HepG2 (cell line): ENCODE results near the gene CFD. TPM values are rescaled to one million over a fixed set of nuclear protein-coding genes. Genes with fewer than 3 reads are reported as not detected.

Experiments
- ATAC-seq: fragments of 200-7000 bp; cut with Tn5 transposase; 3 replicates; pipeline ENCODE4 v1.9.1; 2020; ENCODE audit warnings: mild to moderate bottlenecking, moderate library complexity
- BruUV-seq: library from RNA; stranded (reverse); fragments of 400-500 nt; replicated peaks from 2 replicates; lab custom pipeline; 2021; lab: Mats Ljungman, UMichigan
- CTCF ChIA-PET: fragments of 300-600 bp; formaldehyde crosslinking; extraction: SDS; loops from one replicate; lab custom pipeline; 2021; ENCODE audit warnings: low total read pairs, inconsistent platforms, low intra/inter-chr PET ratio; lab: Yijun Ruan, JAX
- POLR2A ChIA-PET: fragments of 350-600 bp; sonication (Branson Sonifier 250); formaldehyde crosslinking; loops from one replicate; lab custom pipeline; 2020; ENCODE audit warnings: antibody characterized with exemption, inconsistent platforms; lab: Yijun Ruan, JAX
- DNase-seq: peaks from one replicate; pipeline ENCODE4 v3.0.0-alpha.2; 2015; ENCODE audit warnings: low spot score
- FAIRE-seq: peaks from 3 replicates; lab custom pipeline; 2011; peaks lifted over from hg19 to GRCh38; lab: Jason Lieb, UNC
- H2AFZ ChIP-seq: one replicate; pipeline ENCODE4 v1.6.1; 2011; ENCODE audit warnings: low read length, inconsistent platforms
- H3K27ac ChIP-seq: fragments of 300-600 bp; 3 replicates; pipeline ENCODE4 v1.8.0; 2011; ENCODE audit warnings: mixed run types, mild to moderate bottlenecking, mixed read lengths, low read length, inconsistent platforms; ENCODE audit not compliant: insufficient read depth; ENCODE audit errors: extremely low read length
- H3K27me3 ChIP-seq, 2 experiments: fragments of 200-600 bp in 1 of 2; 2 replicates in 1 of 2; 3 replicates in 1 of 2; pipeline versions ENCODE4 v1.6.0 to v1.8.0; 2011; ENCODE audit warnings: low read length in 2 of 2, mild to moderate bottlenecking in 2 of 2, moderate library complexity in 2 of 2, inconsistent platforms in 1 of 2; ENCODE audit not compliant: insufficient read depth in 2 of 2, control insufficient read depth in 1 of 2
- H3K36me3 ChIP-seq, 2 experiments: fragments of 200-600 bp in 1 of 2; replicated peaks in 1 of 2; 2 replicates in 1 of 2; 3 replicates in 1 of 2; pipeline versions ENCODE4 v1.5.1 to v1.8.0; 2011; ENCODE audit warnings: low read length in 2 of 2, inconsistent platforms in 1 of 2; ENCODE audit not compliant: insufficient read depth in 2 of 2, control insufficient read depth in 1 of 2
- H3K4me1 ChIP-seq: 2 replicates; pipeline ENCODE4 v1.5.1; 2012; ENCODE audit warnings: low read length, inconsistent platforms; ENCODE audit not compliant: insufficient read depth
- H3K4me2 ChIP-seq: 2 replicates; pipeline ENCODE4 v1.6.0; 2011; ENCODE audit warnings: low read depth, low read length, inconsistent platforms
- H3K4me3 ChIP-seq, 3 experiments: fragments of 200-600 bp in 1 of 3; sonication (generic), shearing (Covaris generic) in 1 of 3; replicated peaks in 1 of 3; 2 replicates each; pipeline ENCODE4 v1.5.1; 2011 to 2016; ENCODE audit warnings: low read length in 3 of 3, inconsistent platforms in 2 of 3, low read depth in 2 of 3, mild to moderate bottlenecking in 2 of 3, control low read depth in 1 of 3, mixed read lengths in 1 of 3; ENCODE audit not compliant: insufficient read depth in 1 of 3
- H3K79me2 ChIP-seq: one replicate; pipeline ENCODE4 v1.6.1; 2011; ENCODE audit warnings: low read length, inconsistent platforms; ENCODE audit not compliant: insufficient read depth
- H3K9ac ChIP-seq: 2 replicates; pipeline ENCODE4 v1.6.0; 2011; ENCODE audit warnings: mild to moderate bottlenecking, low read depth, low read length, inconsistent platforms; ENCODE audit not compliant: insufficient read depth
- H3K9me3 ChIP-seq: 2 replicates; pipeline ENCODE4 v1.5.1; 2012; ENCODE audit warnings: mild to moderate bottlenecking, low read length
- H4K20me1 ChIP-seq: 2 replicates; pipeline ENCODE4 v1.6.0; 2011; ENCODE audit warnings: inconsistent platforms, mild to moderate bottlenecking, low read length, moderate library complexity; ENCODE audit not compliant: insufficient read depth
- NFE2L1 ChIP-seq: sonication (generic); formaldehyde crosslinking; IDR thresholded peaks from 2 replicates; pipeline ENCODE4 v1.4.0; 2020; ENCODE audit warnings: missing genetic modification reagents, mild to moderate bottlenecking, borderline replicate concordance
- NFRKB ChIP-seq: fragments of 450-650 bp; IDR thresholded peaks from 2 replicates; pipeline ENCODE4 v1.6.1; 2017
- PAXIP1 ChIP-seq: sonication (generic); formaldehyde crosslinking; conservative IDR thresholded peaks from 2 replicates; pipeline ENCODE4 v1.4.0; 2020; ENCODE audit warnings: mild to moderate bottlenecking, missing genetic modification reagents, moderate library complexity
- PBX2 ChIP-seq: IDR thresholded peaks from 2 replicates; pipeline ENCODE4 v1.6.1; 2016; ENCODE audit warnings: control low read depth
- RFX1 ChIP-seq: fragments of 450-650 bp; IDR thresholded peaks from 2 replicates; pipeline ENCODE4 v1.6.1; 2017
- TCF7L2 ChIP-seq: IDR thresholded peaks from 2 replicates; pipeline ENCODE4 v1.6.1; 2011; ENCODE audit warnings: mild to moderate bottlenecking, low read depth, low read length, moderate library complexity
- THAP7 ChIP-seq: sonication (generic); formaldehyde crosslinking; IDR thresholded peaks from 2 replicates; pipeline ENCODE4 v1.8.1; 2023; ENCODE audit warnings: mild to moderate bottlenecking, missing genetic modification reagents
- ZNF672 ChIP-seq: sonication (generic); formaldehyde crosslinking; IDR thresholded peaks from 2 replicates; pipeline ENCODE4 v1.8.1; 2022; ENCODE audit warnings: missing genetic modification reagents
- ZNF724P ChIP-seq: sonication (generic); formaldehyde crosslinking; IDR thresholded peaks from 2 replicates; pipeline ENCODE4 v1.8.0; 2022; ENCODE audit warnings: missing genetic modification reagents, borderline replicate concordance
- WGBS: methylation state at CpG from one replicate; pipeline ENCODE4 v1.1.6; 2017; ENCODE audit warnings: low lambda C conversion rate; 5-methylcytosine and 5-hydroxymethylcytosine counted together
- in situ Hi-C: cut with HindIII; loops from 2 replicates; pipeline ENCODE4 v1.10.0; 2017; ENCODE audit warnings: low pct_unique_long_range_greater_than_20kb; ENCODE audit not compliant: extremely low pct_ligation_motif_present
- intact Hi-C: fragments of 100-400 bp; cut with micrococcal nuclease; formaldehyde crosslinking; loops from one replicate; pipeline ENCODE4 v1.10.0; 2022; ENCODE audit not compliant: unreplicated experiment
- polyA plus RNA-seq, 8 experiments: library from polyadenylated mRNA; depleted of rRNA in 3 of 8; stranded (reverse) in 7 of 8; unstranded in 1 of 8; fragments of >200 nt; fragmentation: Illumina TruSeq in 4 of 8; extraction: Trizol in 4 of 8; gene quantifications; 2 replicates each; pipeline versions ENCODE4 v1.2.1 to v1.2.3, GENCODE V29; 2011 to 2016; ENCODE audit warnings: low read depth in 4 of 8, missing spikeins in 1 of 8, mixed read lengths in 1 of 8; ENCODE audit not compliant: insufficient read depth in 1 of 8
- total RNA-seq, 5 experiments: library from RNA; depleted of rRNA; stranded (reverse); fragments of >200 nt; fragmentation: Illumina TruSeq; extraction: Trizol; gene quantifications; 2 replicates each; pipeline ENCODE4 v1.2.3, GENCODE V29; 2016; ENCODE audit warnings: low read depth in 1 of 5

The CFD gene
- total and polyA plus RNA-seq, 2 of the 13 experiments (the other 11 are each of a cell fraction or from before 2014, with no cell fraction given), result 2.3 to 4.6 TPM

- Histone ChIP-seq H3K9ac (no peak overlapping the region), H2AFZ (no peak overlapping the region), H4K20me1 (no peaks in the 10 kb centered on the region), H3K27me3 (no peaks in the 10 kb centered on the region), H3K4me3 (no peak overlapping the region), H3K36me3 (peaks cover 7 to 11% of the 10 kb centered on the region in 2 experiments; a peak in 4 of 5 replicates), H3K4me2 (no peak overlapping the region), H3K4me1 (no peaks in the 10 kb centered on the region), H3K9me3 (no peaks in the 10 kb centered on the region), H3K27ac (no peak overlapping the region), H3K79me2 (no peaks in the 10 kb centered on the region)
- BruUV-seq, result no TSS peak
- CTCF ChIA-PET, result no interaction called here
- DNase-seq (no peak), FAIRE-seq (no peak), ATAC-seq (no peak)
- intact Hi-C loops (no loop called here), in situ Hi-C loops (no loop called here)
- TF ChIP-seq PAXIP1 (CRISPR knock-in tag), result no peak
- no peak for TF ChIP-seq ZNF672 (CRISPR knock-in tag)
- TF ChIP-seq THAP7 (CRISPR knock-in tag), result no peak
- TF ChIP-seq PBX2, result no peak
- TF ChIP-seq NFRKB, result no peak
- TF ChIP-seq RFX1, result no peak
- no peak for TF ChIP-seq NFE2L1 (CRISPR knock-in tag)
- TF ChIP-seq TCF7L2, result no peak
- no peak for TF ChIP-seq ZNF724P (CRISPR knock-in tag)
- 95% methylated on average over 2 of the region's 7 CpGs for WGBS
- POLR2A ChIA-PET, result no interaction called here
Measured at GRCh38 chr19:902093-902370, 42.6 kb downstream of the CFD start.
